Ascending aorta (tissue), 2 donors: ENCODE data around the gene SRC. TPM values are rescaled to one million over a fixed set of nuclear protein-coding genes. Genes with fewer than 3 reads are reported as not detected.

Experiments
- DNase-seq, 2 donors: peaks; one replicate each; pipeline ENCODE4 v3.0.0-alpha.2; 2019; ENCODE audit warnings: low spot score in 2 of 2
- H3K27ac ChIP-seq, 2 donors: fragments of 200-600 bp; sonication (generic); one replicate each; pipeline ENCODE4 v1.5.1; 2016 to 2017; ENCODE audit warnings: mild to moderate bottlenecking in 1 of 2
- H3K27me3 ChIP-seq: fragments of 200-600 bp; sonication (generic); one replicate; pipeline ENCODE4 v1.5.1; 2017
- H3K36me3 ChIP-seq, 2 donors: fragments of 200-600 bp; sonication (generic); one replicate each; pipeline ENCODE4 v1.5.1; 2016
- H3K4me1 ChIP-seq, 2 donors: fragments of 200-600 bp; sonication (generic); one replicate each; pipeline ENCODE4 v1.5.1; 2016 to 2017; ENCODE audit warnings: mild to moderate bottlenecking in 1 of 2
- H3K4me3 ChIP-seq, 2 donors: fragments of 200-600 bp; sonication (generic); one replicate each; pipeline ENCODE4 v1.5.1; 2016 to 2017; ENCODE audit warnings: mild to moderate bottlenecking in 1 of 2
- H3K9me3 ChIP-seq, 2 donors: fragments of 200-600 bp; sonication (generic); one replicate each; pipeline ENCODE4 v1.5.1; 2016
- intact Hi-C: fragments of 100-400 bp; cut with DNase I; formaldehyde crosslinking; loops from one replicate; pipeline ENCODE4 v1.15.1; 2023
- total RNA-seq: library from RNA; depleted of rRNA; stranded (reverse); fragments of >200 nt; gene quantifications from one replicate; pipeline ENCODE4 v1.1.0, GENCODE V29; 2016
- TF ChIP-seq, protein P1 (sequence below), 3 experiments: fragments of 200-600 bp in 2 of 3; fragments of 450-650 bp in 1 of 3; sonication (generic) in 2 of 3; IDR thresholded peaks; one replicate each; pipeline ENCODE4 v1.5.1; 2016 to 2019; ENCODE audit warnings: antibody characterized with exemption in 3 of 3, mild to moderate bottlenecking in 1 of 3, moderate library complexity in 1 of 3

The SRC gene
- total RNA-seq, 1 donor from 2014 or later = 67.4 TPM

DNA sequence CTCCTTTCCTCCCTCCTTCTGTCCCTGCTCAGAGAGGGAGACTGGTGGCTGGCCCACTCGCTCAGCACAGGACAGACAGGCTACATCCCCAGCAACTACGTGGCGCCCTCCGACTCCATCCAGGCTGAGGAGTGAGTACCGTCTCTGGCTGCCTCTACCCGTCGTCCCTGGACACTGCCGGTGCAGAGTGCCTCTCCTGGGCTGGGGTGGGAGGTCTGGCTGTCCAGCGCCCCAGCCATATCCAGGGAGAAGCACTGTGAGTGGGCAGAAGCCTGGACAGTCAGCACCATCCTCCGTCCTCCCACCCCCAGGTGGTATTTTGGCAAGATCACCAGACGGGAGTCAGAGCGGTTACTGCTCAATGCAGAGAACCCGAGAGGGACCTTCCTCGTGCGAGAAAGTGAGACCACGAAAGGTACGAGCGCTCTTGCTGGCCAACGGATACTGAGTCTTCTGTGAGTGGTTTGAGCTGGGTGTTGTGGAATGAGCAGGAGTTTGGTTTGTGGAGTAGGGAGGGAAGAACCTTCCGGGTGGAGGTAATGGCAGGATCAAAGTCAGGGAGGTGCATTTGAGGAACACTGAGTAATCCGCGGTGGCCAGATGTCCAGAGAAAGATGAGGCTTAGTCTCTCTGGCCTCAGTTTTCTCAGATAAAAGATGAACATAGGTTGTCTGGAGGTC is 48.1 kb downstream of the SRC start:
- Histone ChIP-seq H3K9me3 (no peaks in the 10 kb centered on the region), H3K27me3 (no peaks in the 10 kb centered on the region), H3K4me3 (no peak overlapping the region), H3K27ac (no peak overlapping the region), H3K36me3 (peaks cover 31 to 37% of the 10 kb centered on the region in 2 donors), H3K4me1 (peaks cover 12 to 38% of the 10 kb centered on the region in 2 donors)
- no peak for DNase-seq
- intact Hi-C loops = no loop called here
- TF ChIP-seq, protein P1, sequence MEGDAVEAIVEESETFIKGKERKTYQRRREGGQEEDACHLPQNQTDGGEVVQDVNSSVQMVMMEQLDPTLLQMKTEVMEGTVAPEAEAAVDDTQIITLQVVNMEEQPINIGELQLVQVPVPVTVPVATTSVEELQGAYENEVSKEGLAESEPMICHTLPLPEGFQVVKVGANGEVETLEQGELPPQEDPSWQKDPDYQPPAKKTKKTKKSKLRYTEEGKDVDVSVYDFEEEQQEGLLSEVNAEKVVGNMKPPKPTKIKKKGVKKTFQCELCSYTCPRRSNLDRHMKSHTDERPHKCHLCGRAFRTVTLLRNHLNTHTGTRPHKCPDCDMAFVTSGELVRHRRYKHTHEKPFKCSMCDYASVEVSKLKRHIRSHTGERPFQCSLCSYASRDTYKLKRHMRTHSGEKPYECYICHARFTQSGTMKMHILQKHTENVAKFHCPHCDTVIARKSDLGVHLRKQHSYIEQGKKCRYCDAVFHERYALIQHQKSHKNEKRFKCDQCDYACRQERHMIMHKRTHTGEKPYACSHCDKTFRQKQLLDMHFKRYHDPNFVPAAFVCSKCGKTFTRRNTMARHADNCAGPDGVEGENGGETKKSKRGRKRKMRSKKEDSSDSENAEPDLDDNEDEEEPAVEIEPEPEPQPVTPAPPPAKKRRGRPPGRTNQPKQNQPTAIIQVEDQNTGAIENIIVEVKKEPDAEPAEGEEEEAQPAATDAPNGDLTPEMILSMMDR (IDR thresholded peaks at IDR 0.05) = no peak

GRCh38 chr20:37394543-37395409 is 48.8 kb downstream of the SRC start:
- H3K27me3 ChIP-seq = no peaks in the 10 kb centered on the region
- H3K4me3 ChIP-seq = no peak overlapping the region
- DNase-seq = no peak
- H3K9me3 ChIP-seq = no peaks in the 10 kb centered on the region
- peaks cover 12 to 38% of the 10 kb centered on the region in 2 donors for H3K4me1 ChIP-seq
- peak overlapping the region in 1 of 2 donors; percentile 29 for H3K27ac ChIP-seq
- intact Hi-C loops = loop anchor here (5.0 kb wide), 1 partner anchor 133 kb away; the partner anchor contains the start of gene BLCAP
- H3K36me3 ChIP-seq = peaks cover 36 to 45% of the 10 kb centered on the region in 2 donors
- TF ChIP-seq, protein P1 (IDR thresholded peaks at IDR 0.05) = no peak

DNA sequence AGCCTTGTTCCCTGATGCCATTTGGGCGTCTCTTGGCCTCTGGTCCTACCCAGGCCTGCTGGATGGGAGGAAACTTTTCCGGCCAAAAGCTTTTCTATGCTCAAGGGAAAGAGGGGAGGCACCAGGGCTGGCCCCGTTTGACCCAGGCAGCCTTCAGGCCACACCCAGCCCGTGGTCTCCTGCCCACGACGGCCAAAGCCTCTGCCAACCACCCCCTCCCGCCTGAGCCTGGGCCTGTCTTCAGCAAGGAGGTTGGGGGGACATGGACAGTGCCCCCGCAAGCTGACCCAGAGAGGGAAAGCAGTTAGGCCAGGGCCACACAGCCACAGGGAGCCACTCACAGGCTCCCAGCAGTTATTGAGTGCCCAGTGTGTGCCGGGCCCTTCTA is 49.5 kb downstream of the SRC start:
- no peak for DNase-seq
- Histone ChIP-seq H3K27ac (peak overlapping the region in 1 of 2 donors; percentile 29), H3K4me1 (peaks cover 12 to 37% of the 10 kb centered on the region in 2 donors), H3K4me3 (no peak overlapping the region), H3K27me3 (no peaks in the 10 kb centered on the region), H3K9me3 (no peaks in the 10 kb centered on the region), H3K36me3 (peaks cover 36 to 51% of the 10 kb centered on the region in 2 donors)
- intact Hi-C loops = loop anchor here (5.0 kb wide), 1 partner anchor 132 kb away; the partner anchor contains the start of gene BLCAP
- TF ChIP-seq, protein P1 (IDR thresholded peaks at IDR 0.05) = no peak

- Histone ChIP-seq H3K4me1 (peaks cover 12 to 32% of the 10 kb centered on the region in 2 donors), H3K27me3 (no peaks in the 10 kb centered on the region), H3K36me3 (peaks cover 37 to 55% of the 10 kb centered on the region in 2 donors), H3K27ac (no peak overlapping the region), H3K4me3 (no peak overlapping the region), H3K9me3 (no peaks in the 10 kb centered on the region)
- intact Hi-C loops = loop anchor here (5.0 kb wide), 1 partner anchor 131 kb away; the partner anchor contains the start of gene BLCAP
- no peak for DNase-seq
- TF ChIP-seq, protein P1 (IDR thresholded peaks at IDR 0.05) = no peak
Measured at GRCh38 chr20:37395921-37396415, 50.0 kb downstream of the SRC start.

- peaks cover 43 to 61% of the 10 kb centered on the region in 2 donors for H3K36me3 ChIP-seq
- TF ChIP-seq, protein P1 (IDR thresholded peaks at IDR 0.05) = no peak
- no peaks in the 10 kb centered on the region for H3K27me3 ChIP-seq
- peaks cover 12 to 29% of the 10 kb centered on the region in 2 donors for H3K4me1 ChIP-seq
- no peak for DNase-seq
- intact Hi-C loops = loop anchor here (5.0 kb wide), 1 partner anchor 131 kb away; the partner anchor contains the start of gene BLCAP
- no peak overlapping the region for H3K27ac ChIP-seq
- H3K9me3 ChIP-seq = no peaks in the 10 kb centered on the region
- no peak overlapping the region for H3K4me3 ChIP-seq
Measured at GRCh38 chr20:37396416-37397075, 50.6 kb downstream of the SRC start.
